GM18526 (cell line): Measurements from ENCODE around the gene PTPRN2.

ENCODE experiments used
- POLR2A ChIP-seq: IDR thresholded peaks from 3 replicates; pipeline ENCODE4 v1.6.1; 2011; ENCODE audit not compliant: insufficient read length; ENCODE audit errors: extremely low read depth

The PTPRN2 gene

DNA sequence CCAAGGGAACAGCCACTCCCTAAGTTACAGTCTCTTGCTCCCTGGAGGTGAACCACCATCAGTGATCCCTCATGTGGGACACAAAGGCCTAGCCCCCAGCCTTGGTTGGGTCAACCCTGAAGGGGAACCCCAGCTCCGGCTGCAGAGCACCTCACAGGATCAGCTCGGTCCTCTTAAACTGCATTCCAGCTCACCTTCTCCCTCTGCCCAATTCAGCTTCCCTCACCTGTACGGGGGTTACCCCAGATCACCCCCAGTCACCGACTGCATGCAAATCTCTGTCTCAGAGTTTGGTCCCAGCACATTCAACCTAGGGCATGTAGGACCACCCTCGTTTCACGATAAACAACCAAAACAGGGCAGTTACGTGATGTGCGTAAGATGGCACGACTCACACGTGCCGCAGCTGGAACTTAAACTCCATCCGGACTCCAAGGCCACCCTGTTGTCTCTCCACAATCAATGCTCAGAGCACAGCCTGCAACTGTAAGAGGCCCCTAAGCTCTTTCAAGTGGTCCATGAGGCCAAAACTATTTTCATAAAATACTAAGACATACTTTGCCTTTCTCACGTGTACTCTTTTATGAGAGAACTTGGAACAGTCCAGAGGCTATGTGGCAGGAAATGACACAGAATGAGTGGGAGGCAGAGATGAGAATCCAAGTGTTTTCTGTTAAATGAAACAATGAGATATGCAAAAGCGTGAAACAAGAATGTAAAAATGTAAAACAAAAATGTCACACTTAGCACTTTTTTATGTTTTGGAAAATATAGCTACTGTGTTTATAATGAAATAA lies 285.2 kb downstream of the PTPRN2 start:
- TF ChIP-seq POLR2A, result no peak

GRCh38 chr7:158301207-158301606 lies 286.4 kb downstream of the PTPRN2 start:
- TF ChIP-seq POLR2A, result no peak

DNA sequence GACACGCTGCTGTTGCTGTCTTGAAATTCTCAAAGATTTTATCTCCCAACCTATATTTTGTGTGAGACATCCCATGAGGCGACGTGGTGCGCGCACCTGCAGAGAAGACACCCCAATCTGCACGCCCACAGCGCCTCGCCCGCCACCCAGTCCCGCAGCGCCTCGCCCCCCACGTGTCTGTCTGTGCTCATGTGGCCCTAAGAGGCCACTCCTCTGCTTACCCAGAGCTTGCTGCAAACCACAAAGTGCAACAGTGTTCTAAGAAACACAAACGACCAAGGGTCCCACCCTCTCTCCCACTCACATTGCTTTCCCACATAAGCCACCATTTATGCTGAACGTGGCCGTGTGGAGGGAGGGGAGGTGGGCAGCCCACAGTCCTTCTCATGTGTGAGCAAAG lies 287.2 kb downstream of the PTPRN2 start:
- TF ChIP-seq POLR2A, result no peak

GRCh38 chr7:158299607-158300006 lies 288.0 kb downstream of the PTPRN2 start:
- no peak for TF ChIP-seq POLR2A

DNA sequence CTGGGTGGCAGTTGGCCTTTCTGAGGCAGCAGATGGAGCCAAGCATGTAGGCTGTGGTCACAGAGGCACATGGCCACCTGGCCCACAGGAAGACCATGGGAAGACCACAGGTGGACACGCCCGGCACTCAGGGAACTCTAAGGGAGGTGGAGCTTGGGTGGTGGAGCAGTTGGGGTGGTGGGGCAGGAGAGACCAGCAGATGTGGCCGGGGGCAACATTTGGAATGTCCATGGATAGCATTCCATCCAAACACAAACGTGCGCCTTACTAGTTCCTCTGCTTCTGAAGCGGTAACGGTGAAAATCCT lies 290.9 kb downstream of the PTPRN2 start:
- TF ChIP-seq POLR2A, result no peak

GRCh38 chr7:158295966-158296797 lies 291.4 kb downstream of the PTPRN2 start:
- TF ChIP-seq POLR2A, result no peak

- no peak for TF ChIP-seq POLR2A
Observed at GRCh38 chr7:158292948-158293347, 294.7 kb downstream of the PTPRN2 start.

DNA sequence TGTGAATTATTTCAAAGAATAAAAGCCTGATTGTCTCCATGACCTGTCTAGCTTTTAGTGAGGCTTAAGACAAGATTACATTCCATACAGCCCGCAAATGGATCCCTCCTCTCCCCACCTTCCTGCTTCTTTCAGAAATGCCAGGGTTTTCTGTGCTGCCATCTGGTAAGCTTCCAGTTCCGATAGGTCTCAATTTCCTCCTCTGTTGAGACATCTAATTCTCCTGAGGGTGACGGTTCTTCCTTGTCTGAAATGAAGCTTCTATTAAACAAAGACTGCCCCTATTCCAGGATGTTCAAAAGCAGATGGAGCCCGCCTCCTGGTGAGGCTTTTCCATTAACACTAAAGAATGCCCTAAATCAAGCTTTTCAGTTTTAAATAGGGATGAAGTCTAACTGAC lies 295.6 kb downstream of the PTPRN2 start:
- no peak for TF ChIP-seq POLR2A

DNA sequence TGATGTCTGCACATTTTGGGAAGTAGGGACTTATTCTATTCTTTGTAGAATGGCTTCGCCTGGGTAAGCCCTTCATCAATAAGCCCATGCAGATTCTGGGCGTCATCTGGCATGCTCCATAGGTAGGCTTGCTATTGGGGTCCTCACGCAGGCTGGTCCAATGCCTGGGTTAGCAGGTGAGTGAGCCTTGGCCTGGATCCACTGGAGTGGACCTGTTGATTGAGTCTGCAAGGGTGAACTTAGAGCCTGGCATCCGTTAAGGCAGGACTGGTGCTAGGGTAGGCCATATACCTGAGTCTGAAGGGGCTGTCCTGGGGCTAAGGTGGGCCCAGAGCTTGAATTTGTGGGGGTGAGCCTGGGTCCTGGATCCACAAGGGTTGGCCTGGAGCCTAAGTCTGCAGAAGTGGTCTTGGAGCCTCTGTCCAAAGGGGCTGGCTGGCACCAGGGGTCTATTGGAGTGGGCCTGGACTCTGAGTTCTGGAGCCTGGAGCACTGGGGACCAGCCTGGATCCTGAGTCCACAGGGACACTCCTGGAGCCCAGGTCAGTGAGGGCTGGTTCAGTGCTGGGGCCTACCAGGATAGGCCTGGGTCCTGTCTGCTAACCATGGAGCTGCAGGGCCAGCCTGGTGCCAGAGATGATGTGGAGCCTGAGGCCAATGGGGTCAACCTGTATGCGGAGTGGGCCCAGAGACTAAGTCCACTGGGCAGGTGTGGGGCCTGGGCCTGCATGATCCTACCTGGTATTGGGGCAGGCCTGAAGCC lies 297.7 kb downstream of the PTPRN2 start:
- TF ChIP-seq POLR2A, result no peak

DNA sequence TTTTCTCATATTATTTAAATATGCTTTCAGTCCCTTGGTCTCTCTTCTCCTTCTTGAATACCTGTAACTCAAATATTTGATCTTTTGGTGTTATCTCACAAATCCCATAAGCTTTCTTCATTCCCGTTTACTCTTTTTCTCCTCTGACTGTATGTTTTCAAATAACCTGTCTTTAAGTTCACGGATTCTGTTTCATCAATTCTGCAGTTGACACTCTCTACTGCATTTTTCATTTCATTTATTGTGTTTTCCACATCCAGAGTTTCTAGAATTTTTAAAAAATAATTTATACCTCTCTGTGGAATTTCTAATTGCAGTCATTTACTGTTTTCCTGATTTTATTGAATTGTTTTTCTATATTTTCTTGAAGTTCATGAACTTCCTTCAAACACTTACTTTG lies 298.4 kb downstream of the PTPRN2 start:
- TF ChIP-seq POLR2A, result no peak

DNA sequence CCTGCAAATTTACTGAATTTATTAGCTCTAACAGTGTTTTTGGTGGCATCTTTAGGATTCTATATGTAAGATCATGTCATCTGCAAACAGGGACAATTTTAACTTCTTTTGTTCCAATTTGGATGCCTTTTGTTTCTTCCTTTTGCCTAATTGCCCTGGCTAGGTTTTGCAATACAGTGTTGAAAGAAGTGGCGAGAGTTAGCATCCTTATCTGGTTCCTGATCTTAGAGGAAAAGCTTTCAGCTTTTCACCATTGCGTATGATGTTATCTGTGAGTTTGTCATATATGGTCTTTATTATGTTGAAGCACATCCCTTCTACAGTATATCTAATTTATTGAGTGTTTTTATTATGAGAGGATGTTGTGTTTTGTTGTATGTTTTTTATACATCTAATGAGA lies 301.4 kb downstream of the PTPRN2 start:
- TF ChIP-seq POLR2A, result no peak

DNA sequence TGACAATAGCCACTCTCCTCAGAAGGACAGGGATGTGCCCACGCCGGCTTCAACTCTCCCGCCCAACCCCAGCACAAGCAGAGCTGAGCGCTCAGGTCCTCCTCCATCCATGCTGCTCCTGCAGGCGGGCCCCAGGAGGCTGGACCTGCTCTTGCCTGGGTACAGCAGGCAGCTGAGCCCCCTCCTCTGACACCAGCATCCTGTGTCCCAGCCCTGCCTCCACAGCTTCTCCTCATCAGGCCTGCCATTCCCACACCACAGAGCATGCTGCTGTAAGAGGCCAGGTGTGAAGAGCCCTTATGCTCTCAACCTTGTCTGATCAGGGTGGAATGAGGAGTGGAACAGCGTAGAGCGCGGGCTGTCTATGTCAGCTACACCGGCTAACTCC lies 302.2 kb downstream of the PTPRN2 start:
- TF ChIP-seq POLR2A, result no peak

- no peak for TF ChIP-seq POLR2A
Observed at GRCh38 chr7:158284617-158285382, 302.8 kb downstream of the PTPRN2 start.

DNA sequence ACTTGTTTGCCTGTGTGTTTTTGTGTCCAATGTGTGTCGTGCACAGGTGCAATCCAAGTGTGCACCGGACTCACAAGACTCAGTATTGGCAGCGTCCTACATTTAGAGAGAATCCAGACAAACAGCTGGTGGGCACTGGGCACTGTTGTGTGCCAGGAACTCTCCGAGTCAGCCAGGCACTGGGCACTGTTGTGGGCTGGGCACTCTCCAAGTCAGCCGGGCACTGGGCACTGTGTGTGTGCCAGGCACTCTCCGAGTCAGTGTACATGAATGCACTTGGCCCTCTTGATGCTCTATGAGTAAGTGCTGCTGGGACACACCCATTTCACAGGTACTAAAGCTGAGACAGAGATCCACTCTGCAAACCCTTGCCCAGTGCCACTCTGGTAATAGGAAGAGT lies 303.5 kb downstream of the PTPRN2 start:
- no peak for TF ChIP-seq POLR2A
